DND-41 (cell line): ENCODE measurements around the gene PRR14L.

ENCODE experiments used
- ATAC-seq: fragments of 200-7000 bp; cut with Tn5 transposase; 3 replicates; pipeline ENCODE4 v1.9.1; 2021; ENCODE audit warnings: low read depth; ENCODE audit not compliant: insufficient read depth
- DNase-seq: peaks from one replicate; pipeline ENCODE4 v3.0.0-alpha.2; 2020
- H2AFZ ChIP-seq: 2 replicates; pipeline ENCODE4 v1.6.0; 2012; ENCODE audit warnings: low read depth, low read length
- H3K27ac ChIP-seq: 2 replicates; pipeline ENCODE4 v1.5.1; 2012; ENCODE audit warnings: low read length, inconsistent platforms
- H3K27me3 ChIP-seq: fragments of 200-600 bp; sonication (generic); 2 replicates; pipeline ENCODE4 v1.6.0; 2012; ENCODE audit warnings: low read length, mild to moderate bottlenecking, inconsistent platforms; ENCODE audit not compliant: insufficient read depth, poor library complexity
- H3K36me3 ChIP-seq: 2 replicates; pipeline ENCODE4 v1.5.1; 2012; ENCODE audit warnings: low read length, inconsistent platforms; ENCODE audit not compliant: insufficient read depth
- H3K4me1 ChIP-seq: 2 replicates; pipeline ENCODE4 v1.5.1; 2012; ENCODE audit warnings: mild to moderate bottlenecking, low read length; ENCODE audit not compliant: insufficient read depth
- H3K4me2 ChIP-seq: 2 replicates; pipeline ENCODE4 v1.6.0; 2012; ENCODE audit warnings: mild to moderate bottlenecking, moderate library complexity, low read length, inconsistent platforms; ENCODE audit not compliant: insufficient read depth
- H3K4me3 ChIP-seq, 2 experiments: fragments of 200-600 bp in 1 of 2; shearing (Covaris generic) in 1 of 2; 2 replicates each; pipeline ENCODE4 v1.5.1; 2012 to 2016; ENCODE audit warnings: inconsistent platforms in 2 of 2, low read length in 2 of 2, mild to moderate bottlenecking in 2 of 2, low read depth in 1 of 2, moderate library complexity in 1 of 2
- H3K79me2 ChIP-seq: 2 replicates; pipeline ENCODE4 v1.6.0; 2012; ENCODE audit warnings: low read length, inconsistent platforms; ENCODE audit not compliant: insufficient read depth
- H3K9ac ChIP-seq: 2 replicates; pipeline ENCODE4 v1.6.0; 2012; ENCODE audit warnings: low read depth, mild to moderate bottlenecking, inconsistent platforms, low read length, moderate library complexity
- H3K9me3 ChIP-seq: 2 replicates; pipeline ENCODE4 v1.5.1; 2012; ENCODE audit warnings: low read length, moderate library complexity, mild to moderate bottlenecking, inconsistent platforms; ENCODE audit not compliant: insufficient read depth, severe bottlenecking
- H4K20me1 ChIP-seq: 2 replicates; pipeline ENCODE4 v1.6.0; 2012; ENCODE audit warnings: low read length; ENCODE audit not compliant: insufficient read depth
- EZH2 ChIP-seq: IDR thresholded peaks from 3 replicates; pipeline ENCODE4 v1.6.1; 2012; ENCODE audit warnings: borderline replicate concordance, low read depth, mild to moderate bottlenecking, moderate library complexity, low read length, inconsistent platforms; ENCODE audit not compliant: severe bottlenecking
- TF ChIP-seq, protein P1 (sequence below): IDR thresholded peaks from 2 replicates; pipeline ENCODE4 v1.5.1; 2012; ENCODE audit warnings: borderline replicate concordance, low read length, moderate library complexity, mild to moderate bottlenecking; ENCODE audit not compliant: poor library complexity, severe bottlenecking; ENCODE audit errors: extremely low read depth

Gene PRR14L

GRCh38 chr22:31647523-31648320 is 102.2 kb downstream of the PRR14L start:
- peaks cover 13% of the 10 kb centered on the region; the same call in 1 of the 2 replicates for H3K79me2 ChIP-seq
- H3K27ac ChIP-seq, result no peak overlapping the region

DNA sequence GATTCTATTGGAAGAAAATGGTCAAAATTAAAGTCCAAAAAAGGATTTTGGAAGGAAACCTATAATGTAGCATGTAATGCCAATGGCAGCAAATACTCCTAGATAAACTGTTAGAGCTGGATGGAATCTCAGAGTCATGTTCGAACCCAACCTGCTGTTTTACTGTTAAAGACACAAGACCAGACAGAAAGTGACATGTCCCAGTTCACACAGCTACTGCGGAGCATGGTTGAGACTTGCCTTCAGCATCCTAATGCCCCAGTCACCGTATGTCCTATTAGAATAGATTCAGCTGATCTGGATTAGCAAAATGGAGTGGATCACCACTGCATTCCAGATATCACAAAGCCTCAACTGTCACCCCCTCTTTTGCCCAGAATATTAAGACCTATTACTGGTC is 102.9 kb downstream of the PRR14L start:
- Histone ChIP-seq H3K4me3 (no peak overlapping the region), H3K27ac (no peak overlapping the region), H3K79me2 (peaks cover 7% of the 10 kb centered on the region; the same call in 1 of the 2 replicates), H3K4me1 (no peaks in the 10 kb centered on the region), H3K9me3 (no peaks in the 10 kb centered on the region), H3K27me3 (no peaks in the 10 kb centered on the region), H3K9ac (no peak overlapping the region), H2AFZ (no peak overlapping the region), H3K4me2 (no peak overlapping the region), H4K20me1 (no peaks in the 10 kb centered on the region), H3K36me3 (peaks cover 49% of the 10 kb centered on the region)
- no peak for TF ChIP-seq EZH2
- TF ChIP-seq, protein P1, sequence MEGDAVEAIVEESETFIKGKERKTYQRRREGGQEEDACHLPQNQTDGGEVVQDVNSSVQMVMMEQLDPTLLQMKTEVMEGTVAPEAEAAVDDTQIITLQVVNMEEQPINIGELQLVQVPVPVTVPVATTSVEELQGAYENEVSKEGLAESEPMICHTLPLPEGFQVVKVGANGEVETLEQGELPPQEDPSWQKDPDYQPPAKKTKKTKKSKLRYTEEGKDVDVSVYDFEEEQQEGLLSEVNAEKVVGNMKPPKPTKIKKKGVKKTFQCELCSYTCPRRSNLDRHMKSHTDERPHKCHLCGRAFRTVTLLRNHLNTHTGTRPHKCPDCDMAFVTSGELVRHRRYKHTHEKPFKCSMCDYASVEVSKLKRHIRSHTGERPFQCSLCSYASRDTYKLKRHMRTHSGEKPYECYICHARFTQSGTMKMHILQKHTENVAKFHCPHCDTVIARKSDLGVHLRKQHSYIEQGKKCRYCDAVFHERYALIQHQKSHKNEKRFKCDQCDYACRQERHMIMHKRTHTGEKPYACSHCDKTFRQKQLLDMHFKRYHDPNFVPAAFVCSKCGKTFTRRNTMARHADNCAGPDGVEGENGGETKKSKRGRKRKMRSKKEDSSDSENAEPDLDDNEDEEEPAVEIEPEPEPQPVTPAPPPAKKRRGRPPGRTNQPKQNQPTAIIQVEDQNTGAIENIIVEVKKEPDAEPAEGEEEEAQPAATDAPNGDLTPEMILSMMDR, result no peak
- ATAC-seq (no peak), DNase-seq (no peak)

More at GRCh38 chr22:31647523-31648320, 102.2 kb downstream of the PRR14L start:
- Histone ChIP-seq H3K4me3 (no peak overlapping the region), H3K9ac (no peak overlapping the region), H3K27me3 (no peaks in the 10 kb centered on the region), H3K9me3 (no peaks in the 10 kb centered on the region), H3K4me2 (no peak overlapping the region), H3K36me3 (peaks cover 45% of the 10 kb centered on the region), H4K20me1 (no peaks in the 10 kb centered on the region), H2AFZ (no peak overlapping the region), H3K4me1 (no peaks in the 10 kb centered on the region)
- TF ChIP-seq, protein P1, result no peak
- no peak for TF ChIP-seq EZH2
- no peak for DNase-seq
- no peak for ATAC-seq

DNA sequence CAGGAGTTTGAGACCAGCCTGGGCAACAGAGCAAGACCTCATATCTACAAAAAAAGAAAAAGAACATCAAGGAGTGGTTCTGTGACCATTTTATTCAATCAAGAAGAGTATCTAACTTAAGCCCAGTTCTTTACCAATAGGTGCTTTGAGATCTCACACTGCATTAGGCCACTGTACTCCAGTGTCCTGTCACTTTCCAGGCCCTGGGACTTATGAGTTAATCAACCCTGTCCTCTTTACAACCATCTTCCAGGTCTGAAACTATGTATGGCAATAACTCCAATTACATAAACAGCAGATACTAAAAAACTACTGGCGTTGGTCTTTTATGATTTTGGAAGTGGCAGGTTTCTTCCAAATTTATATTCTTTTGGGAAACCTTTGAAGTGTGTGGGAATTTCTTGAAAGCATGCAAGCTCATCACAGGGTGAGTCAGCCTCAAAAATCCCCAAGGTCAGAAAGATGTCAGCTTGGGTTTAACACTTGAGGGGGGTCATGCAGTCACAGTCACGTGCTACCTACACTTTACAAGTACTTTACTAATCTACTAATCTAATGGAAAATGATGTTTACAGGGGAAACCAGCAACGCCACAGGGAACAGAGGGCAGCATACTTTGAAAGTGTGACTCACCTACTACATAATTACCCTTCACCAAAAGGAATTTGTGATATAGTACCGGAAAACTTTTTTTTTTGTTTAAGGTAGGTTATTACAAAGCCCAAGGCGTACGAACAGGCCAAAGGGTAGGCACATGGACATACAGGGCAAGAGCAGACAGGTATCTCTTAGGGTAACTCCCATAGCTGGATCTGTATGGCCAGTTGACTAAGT is 103.5 kb downstream of the PRR14L start:
- H3K9me3 ChIP-seq, result no peaks in the 10 kb centered on the region
- ATAC-seq (no peak), DNase-seq (no peak)
- H2AFZ ChIP-seq, result no peak overlapping the region
- no peak overlapping the region for H3K9ac ChIP-seq
- H3K4me3 ChIP-seq, result no peak overlapping the region
- no peaks in the 10 kb centered on the region for H3K4me1 ChIP-seq
- H4K20me1 ChIP-seq, result no peaks in the 10 kb centered on the region
- peaks cover 6% of the 10 kb centered on the region; the same call in 1 of the 2 replicates for H3K79me2 ChIP-seq
- no peak for TF ChIP-seq EZH2
- TF ChIP-seq, protein P1, result no peak
- H3K4me2 ChIP-seq, result no peak overlapping the region
- H3K27me3 ChIP-seq, result no peaks in the 10 kb centered on the region
- no peak overlapping the region for H3K27ac ChIP-seq
- peaks cover 49% of the 10 kb centered on the region for H3K36me3 ChIP-seq
